ENCODE data around the gene CAPN11.

DNA sequence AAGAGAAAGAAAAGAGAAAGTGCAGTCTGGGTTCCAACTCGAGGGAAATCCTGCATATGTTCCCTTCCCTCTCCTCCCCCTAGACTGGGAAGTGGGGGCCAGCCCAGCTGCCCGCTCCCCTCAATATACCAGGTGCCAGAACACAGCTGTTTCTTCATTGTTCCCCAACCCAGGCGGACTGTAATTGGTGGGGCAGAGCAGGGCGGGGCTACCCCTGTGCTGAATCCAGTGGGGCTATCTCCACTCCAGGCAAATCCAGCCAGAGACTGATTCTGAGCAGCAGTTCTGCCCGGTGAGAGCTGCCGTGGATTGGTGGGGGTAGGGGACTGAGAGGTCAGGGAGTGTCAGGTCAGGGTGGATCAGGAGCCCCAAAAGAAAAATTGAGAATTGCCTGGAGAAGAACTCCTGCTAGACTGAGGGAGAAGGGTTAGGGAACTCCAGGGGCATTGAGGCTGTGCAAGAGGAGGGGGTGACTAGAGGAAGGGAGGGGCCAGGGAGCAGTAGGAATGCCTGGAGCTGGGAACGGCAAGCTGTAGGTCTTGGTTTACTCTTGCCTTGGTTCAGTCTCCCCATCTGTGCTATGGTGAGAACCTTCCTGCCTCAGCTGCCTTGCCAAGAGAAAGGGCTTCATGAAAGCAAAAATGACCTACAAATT lies 58.2 kb downstream of the CAPN11 start, which contains the start of gene MYMX:
- TF ChIP-seq, protein P1, sequence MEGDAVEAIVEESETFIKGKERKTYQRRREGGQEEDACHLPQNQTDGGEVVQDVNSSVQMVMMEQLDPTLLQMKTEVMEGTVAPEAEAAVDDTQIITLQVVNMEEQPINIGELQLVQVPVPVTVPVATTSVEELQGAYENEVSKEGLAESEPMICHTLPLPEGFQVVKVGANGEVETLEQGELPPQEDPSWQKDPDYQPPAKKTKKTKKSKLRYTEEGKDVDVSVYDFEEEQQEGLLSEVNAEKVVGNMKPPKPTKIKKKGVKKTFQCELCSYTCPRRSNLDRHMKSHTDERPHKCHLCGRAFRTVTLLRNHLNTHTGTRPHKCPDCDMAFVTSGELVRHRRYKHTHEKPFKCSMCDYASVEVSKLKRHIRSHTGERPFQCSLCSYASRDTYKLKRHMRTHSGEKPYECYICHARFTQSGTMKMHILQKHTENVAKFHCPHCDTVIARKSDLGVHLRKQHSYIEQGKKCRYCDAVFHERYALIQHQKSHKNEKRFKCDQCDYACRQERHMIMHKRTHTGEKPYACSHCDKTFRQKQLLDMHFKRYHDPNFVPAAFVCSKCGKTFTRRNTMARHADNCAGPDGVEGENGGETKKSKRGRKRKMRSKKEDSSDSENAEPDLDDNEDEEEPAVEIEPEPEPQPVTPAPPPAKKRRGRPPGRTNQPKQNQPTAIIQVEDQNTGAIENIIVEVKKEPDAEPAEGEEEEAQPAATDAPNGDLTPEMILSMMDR (conservative IDR thresholded peaks at IDR 0.05; ENCODE audit: low read length): no peak
- TF ChIP-seq EZH2phosphoT487 (IDR thresholded peaks at IDR 0.05; ENCODE audit: borderline replicate concordance, low read depth, low read length): no peak

All from OCI-LY7 (cell line).